DND-41 (cell line): ENCODE data around the gene MRPS27.

Source experiments
- CTCF ChIP-seq: IDR thresholded peaks from 2 replicates; pipeline ENCODE4 v1.5.1; 2012; ENCODE audit warnings: borderline replicate concordance, low read length, moderate library complexity, mild to moderate bottlenecking; ENCODE audit not compliant: poor library complexity, severe bottlenecking; ENCODE audit errors: extremely low read depth
- EZH2 ChIP-seq: IDR thresholded peaks from 3 replicates; pipeline ENCODE4 v1.6.1; 2012; ENCODE audit warnings: borderline replicate concordance, low read depth, mild to moderate bottlenecking, moderate library complexity, low read length, inconsistent platforms; ENCODE audit not compliant: severe bottlenecking

GRCh38 chr5:72270037-72270436, 50.0 kb downstream of the MRPS27 start:
- TF ChIP-seq CTCF: no peak
- TF ChIP-seq EZH2: no peak
